CD4-positive, alpha-beta T cell treated with Interleukin-1 beta for 1 hour (primary cell): ENCODE results near the gene ACOX1.

Source experiments
- DNase-seq, 2 donors: peaks; one replicate each; pipeline ENCODE4 v3.0.0-alpha.2; 2020 to 2022

Gene ACOX1

DNA sequence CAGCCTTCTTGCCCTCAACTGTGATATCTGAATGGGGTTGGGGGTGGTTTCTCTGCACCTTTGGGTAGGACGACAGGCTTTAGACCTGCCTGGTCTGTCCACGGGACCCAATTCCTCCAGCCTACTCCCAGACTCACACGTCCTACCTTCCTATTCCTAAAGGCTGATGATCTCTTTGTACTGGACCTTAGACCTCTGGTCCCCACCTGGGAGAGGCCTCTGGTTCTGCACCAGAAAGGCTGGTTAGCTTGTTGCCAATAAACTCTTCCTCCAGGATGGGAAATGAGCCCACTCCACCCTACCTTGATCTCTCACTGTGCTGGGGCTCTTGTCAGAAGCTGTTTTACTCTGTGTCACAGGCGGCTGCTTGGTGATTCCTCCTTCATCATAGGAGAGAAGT, 52.5 kb downstream of the ACOX1 start:
- no peak for DNase-seq

DNA sequence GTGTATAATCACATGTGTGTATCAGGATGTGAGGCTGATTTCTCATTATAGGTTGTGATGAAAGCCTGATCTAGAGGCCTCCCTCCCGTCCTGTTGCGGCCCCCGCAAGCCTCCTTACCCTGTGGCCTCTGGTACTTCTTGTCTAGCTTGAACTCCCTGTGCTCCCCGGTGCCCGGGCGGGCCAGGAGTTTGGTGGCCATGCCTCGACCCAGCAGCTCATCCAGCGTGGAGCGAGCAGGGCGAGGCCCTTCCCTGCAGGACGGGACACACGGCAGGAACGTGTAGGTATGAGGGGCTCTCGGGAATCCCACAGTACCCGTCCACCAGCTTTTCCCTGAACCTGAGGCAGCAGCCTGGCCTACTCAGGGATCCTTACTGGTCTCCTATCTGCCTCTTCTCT, 53.1 kb downstream of the ACOX1 start:
- no peak for DNase-seq

DNA sequence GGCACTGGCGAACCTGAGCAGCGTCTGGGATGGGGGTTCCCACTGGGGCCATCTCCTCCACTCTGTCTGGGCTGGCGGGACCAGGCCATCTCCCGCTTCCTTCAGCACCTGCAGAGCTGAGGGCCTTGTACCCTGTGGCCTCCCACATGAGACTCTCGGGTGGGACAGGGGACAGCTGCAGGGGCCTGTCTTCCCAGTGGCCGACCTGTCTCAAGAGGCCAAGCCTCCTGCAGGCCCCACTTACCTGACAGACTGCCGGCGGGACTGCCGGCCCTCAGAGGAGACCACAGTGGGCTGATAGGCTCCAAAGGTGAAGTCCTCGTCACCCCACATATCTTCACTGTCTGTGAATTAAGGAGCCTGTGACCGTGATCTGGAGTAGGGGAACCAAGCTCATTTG, 53.9 kb downstream of the ACOX1 start:
- DNase-seq = no peak

- DNase-seq = no peak
These were observed 55.7 kb downstream of the ACOX1 start for GRCh38 chr17:75922963-75923874.

GRCh38 chr17:75922173-75922961, 56.6 kb downstream of the ACOX1 start:
- no peak for DNase-seq

DNA sequence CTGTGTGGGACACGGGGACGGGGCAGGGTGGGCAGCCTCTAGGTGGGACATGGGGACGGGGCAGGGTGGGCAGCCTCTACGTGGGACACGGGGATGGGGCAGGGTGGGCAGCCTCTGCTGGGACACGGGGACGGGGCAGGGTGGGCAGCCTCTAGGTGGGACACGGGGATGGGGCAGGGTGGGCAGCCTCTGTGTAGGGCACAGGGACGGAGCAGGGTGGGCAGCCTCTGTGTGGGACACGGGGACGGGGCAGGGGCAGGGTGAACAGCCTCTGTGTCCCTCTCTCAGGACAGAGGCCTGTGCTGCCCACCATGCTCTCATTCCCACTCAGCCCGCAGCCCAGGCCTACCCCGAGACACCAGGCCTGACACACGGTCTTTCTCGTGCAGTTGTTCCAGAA, 57.4 kb downstream of the ACOX1 start:
- DNase-seq = no peak

DNA sequence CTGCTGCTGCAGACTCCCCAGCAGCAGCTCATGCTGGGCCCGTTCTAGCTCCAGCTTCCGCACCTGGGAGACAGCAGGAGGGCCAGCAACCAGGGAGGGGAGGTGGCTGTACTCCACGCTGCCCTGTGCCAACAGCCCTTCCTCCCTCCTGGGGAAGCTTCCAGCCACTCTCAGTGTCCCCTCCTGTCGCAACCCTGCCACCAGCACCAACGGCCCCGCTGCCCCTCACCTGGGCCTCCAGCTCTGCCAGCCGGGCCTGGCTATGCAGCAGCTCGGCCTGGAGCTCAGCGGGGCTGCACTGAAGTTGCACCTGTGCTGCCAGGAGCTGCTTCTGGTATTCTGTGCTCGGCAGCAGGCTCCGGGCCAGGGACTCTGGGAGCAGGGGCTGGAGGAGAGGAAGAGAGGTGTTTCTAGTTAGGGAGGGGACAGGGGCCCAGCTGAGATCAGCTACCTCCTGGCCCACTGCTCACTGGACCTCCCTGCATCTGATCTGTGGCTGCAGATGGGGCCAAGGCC, 58.9 kb downstream of the ACOX1 start:
- no peak for DNase-seq

GRCh38 chr17:75919611-75920010, 59.4 kb downstream of the ACOX1 start:
- DNase-seq = no peak

GRCh38 chr17:75917917-75918445, 61.0 kb downstream of the ACOX1 start:
- no peak for DNase-seq

DNA sequence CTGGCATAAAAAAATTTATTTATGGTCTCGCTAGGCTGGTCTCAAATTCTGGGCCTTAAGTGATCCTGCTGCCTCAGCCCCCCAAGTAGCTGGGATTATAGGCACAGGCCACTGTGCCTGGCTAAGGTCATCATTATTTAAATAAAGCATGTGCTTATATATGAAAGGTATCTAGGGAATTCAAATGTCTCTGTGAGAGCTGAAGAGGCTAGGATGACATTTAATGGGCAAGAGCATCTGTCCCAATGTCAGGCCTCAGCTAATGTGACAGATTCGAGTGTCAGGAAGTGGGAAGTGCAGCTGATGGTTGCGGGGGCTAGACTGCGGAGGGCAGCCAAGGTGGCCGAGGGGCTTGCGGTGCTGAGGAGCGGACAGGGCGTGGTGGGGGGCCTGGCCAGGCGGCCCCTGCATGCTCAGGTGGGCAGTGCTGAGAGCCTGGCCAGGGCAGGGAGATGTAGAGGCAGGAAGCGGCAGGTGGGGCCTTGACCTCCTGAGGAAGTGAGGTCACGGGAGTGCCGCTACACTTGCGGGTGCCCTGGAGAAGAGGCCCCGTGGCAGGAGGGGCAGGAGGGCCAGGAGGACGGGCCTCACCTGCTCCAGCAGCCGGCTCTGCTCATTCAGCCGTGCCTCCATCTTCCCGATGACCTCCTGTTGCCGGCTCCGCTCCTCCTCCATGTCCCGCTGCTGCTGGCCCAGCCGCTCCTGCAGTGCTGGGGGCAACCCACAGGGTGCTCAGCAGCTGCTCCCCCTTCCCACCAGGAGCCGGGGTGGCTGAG, 61.6 kb downstream of the ACOX1 start:
- no peak for DNase-seq

DNA sequence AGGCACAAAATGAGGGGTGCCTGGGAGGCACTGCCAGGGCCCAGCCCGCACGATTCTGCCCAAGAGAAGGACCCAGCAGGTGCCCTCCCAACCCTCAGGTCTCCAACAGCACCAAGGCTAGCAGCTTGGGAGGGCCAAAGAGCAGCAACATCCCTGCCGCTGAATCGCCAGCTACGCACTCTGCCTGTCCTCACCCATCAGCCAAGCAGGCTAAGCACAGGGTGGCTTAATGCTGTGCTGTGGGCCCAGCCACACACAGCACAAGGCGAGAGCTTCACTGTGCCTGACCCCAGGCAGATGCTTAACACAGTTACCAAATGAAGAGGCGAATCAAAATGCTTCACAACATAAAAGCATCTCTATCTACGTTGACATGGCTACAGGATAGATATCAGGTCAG, 63.7 kb downstream of the ACOX1 start:
- DNase-seq = no peak

DNA sequence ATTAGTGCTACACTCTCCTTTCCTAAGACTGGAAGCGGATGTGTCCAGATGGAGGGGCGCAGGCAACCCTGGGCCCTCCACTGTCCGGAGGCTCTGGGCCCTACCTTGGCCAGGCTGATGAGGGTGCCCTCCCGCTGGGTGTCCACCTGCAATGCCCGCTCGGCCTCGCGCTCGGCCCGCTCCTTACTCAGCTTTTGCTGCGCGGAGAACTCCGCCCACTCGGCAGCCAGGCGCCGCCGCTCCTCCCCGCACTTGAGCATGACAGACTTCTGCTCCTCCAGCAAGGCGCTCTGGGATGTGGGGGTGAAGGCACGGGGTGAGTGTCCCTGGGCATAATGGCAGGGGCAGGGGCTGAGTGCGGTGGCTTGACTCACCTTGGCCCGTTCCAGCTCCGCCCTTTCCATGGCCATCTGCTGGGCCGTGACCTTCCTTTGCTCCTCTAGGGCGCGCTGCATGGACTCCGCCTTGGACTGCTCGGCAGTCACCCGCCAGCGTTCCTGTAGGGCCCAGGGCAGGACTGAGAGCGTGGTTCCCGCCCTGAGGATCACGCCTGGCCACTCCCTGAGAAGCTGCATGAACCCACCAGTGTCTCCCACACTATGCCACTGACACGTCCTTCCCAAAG, 64.2 kb downstream of the ACOX1 start:
- no peak for DNase-seq

GRCh38 chr17:75913537-75914210, 65.3 kb downstream of the ACOX1 start:
- DNase-seq = no peak

DNA sequence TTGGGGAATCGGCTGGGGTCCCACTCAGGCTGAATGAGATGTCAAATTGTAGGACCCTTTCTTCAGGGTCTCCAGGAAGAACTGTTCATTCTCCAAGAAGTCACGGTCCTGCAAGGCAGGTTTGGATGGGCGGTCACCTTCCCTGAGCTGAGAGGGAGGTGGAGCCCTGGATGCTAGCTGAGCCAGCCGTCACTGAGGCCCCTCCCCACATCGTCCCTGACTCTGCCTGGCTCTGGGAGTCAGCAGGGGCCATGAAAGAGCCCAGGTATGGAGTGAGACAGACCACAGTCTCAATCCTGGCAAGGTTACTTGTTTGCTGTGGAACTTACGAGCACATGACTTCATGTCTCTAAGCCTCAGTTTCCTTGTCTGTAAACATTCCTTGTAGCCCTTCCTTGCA, 68.3 kb downstream of the ACOX1 start:
- DNase-seq = no peak

DNA sequence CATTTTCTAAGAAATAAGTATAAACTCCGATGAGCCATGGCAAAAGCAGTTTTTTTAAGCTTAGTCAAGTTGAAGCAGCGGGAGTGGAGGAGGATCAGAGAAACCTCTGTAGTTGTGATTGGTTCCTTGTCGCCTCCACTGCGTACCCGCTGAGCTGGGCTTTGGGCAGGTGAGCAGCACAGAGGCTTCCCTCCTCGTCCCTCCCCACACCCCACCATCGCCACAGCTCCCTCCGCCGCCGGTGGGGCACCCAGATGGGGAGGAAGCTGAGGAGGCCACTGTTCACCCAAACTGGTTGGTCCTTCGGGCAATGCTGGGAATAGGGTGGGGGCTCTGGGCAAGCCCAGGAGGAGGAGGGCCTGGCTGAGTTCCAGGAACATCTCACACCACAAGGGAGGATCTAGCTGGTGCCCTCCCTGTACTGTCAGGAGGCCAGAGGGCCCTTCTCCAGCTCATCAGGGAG, 69.1 kb downstream of the ACOX1 start:
- DNase-seq = no peak

GRCh38 chr17:75909051-75909811, 69.7 kb downstream of the ACOX1 start:
- no peak for DNase-seq

DNA sequence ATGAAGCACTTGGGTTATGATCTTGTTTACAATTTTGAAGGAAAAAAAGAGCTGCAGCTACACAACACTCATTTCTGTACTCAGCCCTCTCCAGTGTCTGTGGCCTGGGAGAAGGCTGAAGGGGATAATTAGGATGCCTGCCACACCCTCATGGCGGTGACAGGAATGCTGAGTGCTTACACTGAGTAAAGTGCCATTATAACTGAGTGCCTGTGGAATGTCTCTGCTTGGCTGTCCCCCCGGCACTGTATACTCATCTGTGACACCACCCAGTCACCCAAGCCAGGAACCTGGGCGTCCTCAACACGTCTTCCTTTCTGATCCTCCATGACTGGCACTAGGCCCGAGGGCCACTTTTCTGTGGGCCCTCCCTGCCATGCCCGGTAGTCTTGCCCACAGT, 70.8 kb downstream of the ACOX1 start:
- DNase-seq = no peak

DNA sequence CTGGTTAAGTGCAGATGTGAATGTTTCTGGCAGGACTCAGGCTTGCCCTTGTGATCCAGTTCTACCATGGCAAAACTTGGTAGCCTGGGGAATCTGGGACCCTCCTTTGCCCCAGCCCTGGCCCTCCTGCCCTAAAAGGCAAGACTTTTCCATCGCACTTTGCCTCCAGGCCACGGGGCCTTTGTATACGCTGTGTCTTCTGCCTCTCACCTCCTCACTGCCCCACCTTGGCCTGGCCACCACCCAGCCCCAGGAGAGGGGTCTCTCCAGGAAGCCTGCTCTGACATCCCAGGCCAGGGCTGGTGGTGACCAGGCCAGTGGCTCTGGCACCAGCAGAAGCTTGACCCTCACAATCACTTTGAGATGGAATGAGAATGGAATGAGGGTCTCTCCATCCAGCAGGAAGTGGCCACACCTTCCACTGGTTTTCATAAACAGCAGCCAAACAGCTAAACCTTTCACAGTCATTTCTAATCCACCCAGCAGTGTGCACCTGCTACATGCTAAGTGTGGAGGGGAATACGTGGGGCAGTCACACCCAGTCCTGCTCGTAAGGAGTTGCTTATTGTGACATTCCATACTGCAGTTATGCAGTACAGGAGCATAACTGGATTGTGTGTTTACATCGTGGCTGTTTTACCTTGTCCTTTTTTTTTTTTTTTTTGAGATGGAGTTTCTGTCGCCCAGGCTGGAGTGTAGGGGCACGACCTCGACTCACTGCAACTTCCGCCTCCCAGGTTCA, 72.7 kb downstream of the ACOX1 start:
- DNase-seq = no peak

DNA sequence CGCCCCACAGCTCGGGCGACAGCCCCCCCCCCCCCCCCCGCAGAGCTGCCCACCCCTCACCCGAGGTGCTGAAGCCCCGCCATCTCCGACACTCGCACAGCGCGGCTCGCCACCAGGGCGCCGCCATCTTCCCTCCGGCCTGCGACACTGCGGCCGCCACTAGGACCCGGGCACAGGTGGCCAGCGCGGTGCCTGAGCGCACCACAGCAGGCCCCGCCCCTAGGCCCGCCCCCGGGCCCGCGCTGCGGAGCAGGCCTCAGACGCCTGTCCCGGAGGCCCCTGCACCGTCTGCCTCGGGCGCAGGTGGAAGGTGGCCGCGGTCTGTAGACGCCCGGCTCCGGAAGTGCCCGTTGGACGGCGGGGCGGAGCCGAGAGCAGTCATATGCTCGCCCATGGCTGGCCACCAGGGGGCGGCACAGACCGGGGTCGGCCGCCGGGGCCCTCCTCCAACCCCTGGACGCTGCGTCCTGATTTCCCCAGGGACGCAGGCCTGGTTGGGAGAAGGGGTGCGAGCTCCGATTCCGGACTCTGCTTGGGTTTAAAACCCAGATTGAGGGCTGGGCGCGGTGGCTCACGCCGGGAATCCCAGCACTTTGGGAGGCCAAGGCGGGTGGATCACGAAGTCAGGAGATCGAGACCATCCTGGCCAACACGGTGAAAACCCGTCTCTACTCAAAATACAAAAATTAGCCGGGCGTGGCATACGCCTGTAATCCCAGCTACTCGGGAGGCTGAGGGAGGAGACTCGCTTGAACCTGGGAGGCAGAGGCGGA, 74.0 kb downstream of the ACOX1 start, which contains the start of gene MRPL38:
Gene MRPL38 (minus strand): TSS at position 136 of the 773 bp plus-strand sequence. CDS start 9 bp downstream, at position 127.
- peak; percentile 95 to 98 for DNase-seq
